ENCODE results near the gene CCDC92. TPM values are rescaled to one million over a fixed set of nuclear protein-coding genes. Genes with fewer than 3 reads are reported as not detected.

CCDC92 gene
- total RNA-seq, 1 donor from 2014 or later, result 38.9 TPM

- peaks cover 2% of the 10 kb centered on the region for H3K36me3 ChIP-seq (ENCODE audit: insufficient read depth, low read length)
- Mint-ChIP-seq H3K27ac (ENCODE audit: unreplicated experiment) (no peak overlapping the region), H3K4me3 (ENCODE audit: unreplicated experiment) (no peak overlapping the region), H3K36me3 (ENCODE audit: low read depth, unreplicated experiment) (peaks cover 54% of the 10 kb centered on the region), H3K27me3 (ENCODE audit: low read depth, unreplicated experiment) (no peaks in the 10 kb centered on the region), H3K4me1 (ENCODE audit: low read depth, unreplicated experiment) (peaks cover 16% of the 10 kb centered on the region), H3K9me3 (ENCODE audit: unreplicated experiment) (peaks cover 16% of the 10 kb centered on the region)
- H3K9ac ChIP-seq (ENCODE audit: low read length), result no peak overlapping the region
- H3K27me3 ChIP-seq (ENCODE audit: insufficient read depth, low read length), result no peaks in the 10 kb centered on the region
- TF ChIP-seq CTCF (IDR thresholded peaks at IDR 0.05; ENCODE audit: insufficient read depth, low read depth, low read length) (no peak), EZH2 (IDR thresholded peaks at IDR 0.05; ENCODE audit: insufficient read depth, low read length) (no peak)
- H3K9me3 ChIP-seq (ENCODE audit: insufficient read depth, low read depth, low read length), result peaks cover 7% of the 10 kb centered on the region
- H2AFZ ChIP-seq (ENCODE audit: low read depth, low read length), result no peak overlapping the region
- FAIRE-seq (no peak), DNase-seq (ENCODE audit: low read depth) (no peak)
- H4K20me1 ChIP-seq (ENCODE audit: insufficient read depth, low read length), result peaks cover 24% of the 10 kb centered on the region
- H3K79me2 ChIP-seq (ENCODE audit: insufficient read depth, low read length), result no peaks in the 10 kb centered on the region
- H3K4me3 ChIP-seq (ENCODE audit: insufficient read depth, low read depth, low read length), result no peak overlapping the region
- no peak overlapping the region for H3K27ac ChIP-seq (ENCODE audit: low read depth, low read length)
- peaks cover 27% of the 10 kb centered on the region for H3K4me1 ChIP-seq (ENCODE audit: insufficient read depth, low read length)
- no peak overlapping the region for H3K4me2 ChIP-seq (ENCODE audit: low read length)
These were observed 32.7 kb downstream of the CCDC92 start for GRCh38 chr12:123939716-123940626.

- no peak overlapping the region for H2AFZ ChIP-seq (ENCODE audit: low read depth, low read length)
- Mint-ChIP-seq H3K9me3 (ENCODE audit: unreplicated experiment) (peaks cover 16% of the 10 kb centered on the region), H3K27me3 (ENCODE audit: low read depth, unreplicated experiment) (no peaks in the 10 kb centered on the region), H3K4me1 (ENCODE audit: low read depth, unreplicated experiment) (peaks cover 19% of the 10 kb centered on the region), H3K36me3 (ENCODE audit: low read depth, unreplicated experiment) (peaks cover 54% of the 10 kb centered on the region), H3K4me3 (ENCODE audit: unreplicated experiment) (no peak overlapping the region), H3K27ac (ENCODE audit: unreplicated experiment) (peak overlapping the region; percentile 79)
- no peaks in the 10 kb centered on the region for H3K27me3 ChIP-seq (ENCODE audit: insufficient read depth, low read length)
- peaks cover 2% of the 10 kb centered on the region for H3K36me3 ChIP-seq (ENCODE audit: insufficient read depth, low read length)
- H3K4me2 ChIP-seq (ENCODE audit: low read length), result peak overlapping the region; percentile 34
- H3K9me3 ChIP-seq (ENCODE audit: insufficient read depth, low read depth, low read length), result peaks cover 7% of the 10 kb centered on the region
- TF ChIP-seq CTCF (IDR thresholded peaks at IDR 0.05; ENCODE audit: insufficient read depth, low read depth, low read length) (peak; percentile 23), EZH2 (IDR thresholded peaks at IDR 0.05; ENCODE audit: insufficient read depth, low read length) (no peak)
- peaks cover 27% of the 10 kb centered on the region for H3K4me1 ChIP-seq (ENCODE audit: insufficient read depth, low read length)
- FAIRE-seq (no peak), DNase-seq (ENCODE audit: low read depth) (no peak)
- H3K4me3 ChIP-seq (ENCODE audit: insufficient read depth, low read depth, low read length), result no peak overlapping the region
- H4K20me1 ChIP-seq (ENCODE audit: insufficient read depth, low read length), result peaks cover 18% of the 10 kb centered on the region
- no peak overlapping the region for H3K27ac ChIP-seq (ENCODE audit: low read depth, low read length)
- H3K9ac ChIP-seq (ENCODE audit: low read length), result no peak overlapping the region
- no peaks in the 10 kb centered on the region for H3K79me2 ChIP-seq (ENCODE audit: insufficient read depth, low read length)
These were observed 33.8 kb downstream of the CCDC92 start for GRCh38 chr12:123938679-123939480.

All from astrocyte (in vitro differentiated cells and primary cell).